Measurements from ENCODE around the gene GPC4.

Gene GPC4

GRCh38 chrX:133302775-133303445 is 112.4 kb downstream of the GPC4 start:
- Mint-ChIP-seq H3K27ac (no peak overlapping the region), H3K27me3 (ENCODE audit: low read depth, poor library complexity) (peaks cover 4% of the 10 kb centered on the region), H3K4me3 (no peak overlapping the region), H3K9me3 (no peaks in the 10 kb centered on the region), H3K36me3 (ENCODE audit: low read depth) (peaks cover 38% of the 10 kb centered on the region), H3K4me1 (peaks cover 31% of the 10 kb centered on the region)
- TF ChIP-seq, protein P1, sequence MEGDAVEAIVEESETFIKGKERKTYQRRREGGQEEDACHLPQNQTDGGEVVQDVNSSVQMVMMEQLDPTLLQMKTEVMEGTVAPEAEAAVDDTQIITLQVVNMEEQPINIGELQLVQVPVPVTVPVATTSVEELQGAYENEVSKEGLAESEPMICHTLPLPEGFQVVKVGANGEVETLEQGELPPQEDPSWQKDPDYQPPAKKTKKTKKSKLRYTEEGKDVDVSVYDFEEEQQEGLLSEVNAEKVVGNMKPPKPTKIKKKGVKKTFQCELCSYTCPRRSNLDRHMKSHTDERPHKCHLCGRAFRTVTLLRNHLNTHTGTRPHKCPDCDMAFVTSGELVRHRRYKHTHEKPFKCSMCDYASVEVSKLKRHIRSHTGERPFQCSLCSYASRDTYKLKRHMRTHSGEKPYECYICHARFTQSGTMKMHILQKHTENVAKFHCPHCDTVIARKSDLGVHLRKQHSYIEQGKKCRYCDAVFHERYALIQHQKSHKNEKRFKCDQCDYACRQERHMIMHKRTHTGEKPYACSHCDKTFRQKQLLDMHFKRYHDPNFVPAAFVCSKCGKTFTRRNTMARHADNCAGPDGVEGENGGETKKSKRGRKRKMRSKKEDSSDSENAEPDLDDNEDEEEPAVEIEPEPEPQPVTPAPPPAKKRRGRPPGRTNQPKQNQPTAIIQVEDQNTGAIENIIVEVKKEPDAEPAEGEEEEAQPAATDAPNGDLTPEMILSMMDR (IDR thresholded peaks at IDR 0.05) = no peak
- DNase-seq = no peak

DNA sequence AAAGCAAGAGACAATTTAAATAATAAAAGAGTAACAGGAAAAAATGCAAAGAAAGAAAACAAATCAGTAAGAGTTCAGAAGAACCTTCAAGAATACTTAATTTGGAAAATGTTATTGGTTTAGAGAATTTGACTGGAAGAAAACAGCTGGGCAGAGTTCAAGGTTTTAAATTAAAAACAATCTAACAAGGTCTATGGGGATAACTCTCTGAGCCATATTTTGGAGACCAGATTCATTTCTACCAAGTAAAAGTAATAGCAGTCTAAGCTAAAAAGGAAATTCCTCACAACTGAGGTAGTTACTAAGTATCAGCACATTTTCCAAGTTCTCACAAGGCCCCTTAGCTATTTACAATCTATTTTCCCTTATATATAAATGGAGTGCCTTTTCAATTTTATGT is 114.7 kb downstream of the GPC4 start:
- no peak for DNase-seq
- Mint-ChIP-seq H3K4me1 (peaks cover 41% of the 10 kb centered on the region), H3K36me3 (ENCODE audit: low read depth) (peaks cover 38% of the 10 kb centered on the region), H3K4me3 (no peak overlapping the region), H3K27ac (no peak overlapping the region), H3K27me3 (ENCODE audit: low read depth, poor library complexity) (peaks cover 4% of the 10 kb centered on the region), H3K9me3 (no peaks in the 10 kb centered on the region)
- TF ChIP-seq, protein P1 (IDR thresholded peaks at IDR 0.05) = no peak

DNA sequence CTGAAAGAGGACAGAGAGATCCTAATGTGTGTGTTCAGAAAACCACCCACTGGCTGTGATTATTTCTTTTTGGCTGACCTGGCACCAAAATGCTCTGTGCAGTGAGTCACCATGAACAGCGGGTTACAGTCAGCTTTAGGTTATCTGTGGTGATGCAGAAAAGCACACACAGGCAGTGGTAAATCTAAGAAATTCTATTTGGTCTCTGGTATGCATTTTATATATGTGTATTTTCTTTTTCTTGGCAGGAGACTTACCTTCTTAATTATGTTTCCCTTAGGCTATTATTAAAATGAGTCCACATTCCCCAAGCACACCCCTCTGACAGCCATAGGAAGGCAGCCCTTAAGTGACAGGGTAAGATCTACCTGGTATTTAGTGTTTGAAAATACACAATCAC is 118.0 kb downstream of the GPC4 start:
- Mint-ChIP-seq H3K27me3 (ENCODE audit: low read depth, poor library complexity) (no peaks in the 10 kb centered on the region), H3K9me3 (no peaks in the 10 kb centered on the region), H3K4me3 (no peak overlapping the region), H3K4me1 (peaks cover 43% of the 10 kb centered on the region), H3K36me3 (ENCODE audit: low read depth) (peaks cover 11% of the 10 kb centered on the region), H3K27ac (no peak overlapping the region)
- no peak for DNase-seq
- TF ChIP-seq, protein P1 (IDR thresholded peaks at IDR 0.05) = no peak

DNA sequence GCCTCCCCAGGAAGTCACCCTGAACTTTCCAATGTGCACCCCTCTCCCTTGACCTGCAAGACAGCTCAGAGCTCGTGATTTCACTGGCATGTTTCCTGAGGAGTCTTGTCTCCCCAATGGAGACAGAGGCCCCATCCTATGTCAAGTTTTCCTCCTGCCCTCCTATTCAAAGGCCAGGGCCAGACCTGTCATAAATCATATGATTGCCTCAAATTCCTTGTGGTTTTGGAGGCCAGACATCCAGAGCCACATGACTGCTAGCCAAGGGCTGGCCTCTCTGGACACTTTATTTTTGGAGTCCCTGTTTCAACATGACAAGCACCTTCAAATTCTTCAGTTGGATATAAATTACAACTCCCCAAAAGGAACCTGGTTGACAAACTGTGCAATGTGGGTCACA is 121.2 kb downstream of the GPC4 start:
- Mint-ChIP-seq H3K27ac (peak overlapping the region; percentile 94), H3K36me3 (ENCODE audit: low read depth) (peaks cover 6% of the 10 kb centered on the region), H3K27me3 (ENCODE audit: low read depth, poor library complexity) (no peaks in the 10 kb centered on the region), H3K4me3 (no peak overlapping the region), H3K9me3 (no peaks in the 10 kb centered on the region), H3K4me1 (peaks cover 21% of the 10 kb centered on the region)
- TF ChIP-seq, protein P1 (IDR thresholded peaks at IDR 0.05) = no peak
- no peak for DNase-seq

DNA sequence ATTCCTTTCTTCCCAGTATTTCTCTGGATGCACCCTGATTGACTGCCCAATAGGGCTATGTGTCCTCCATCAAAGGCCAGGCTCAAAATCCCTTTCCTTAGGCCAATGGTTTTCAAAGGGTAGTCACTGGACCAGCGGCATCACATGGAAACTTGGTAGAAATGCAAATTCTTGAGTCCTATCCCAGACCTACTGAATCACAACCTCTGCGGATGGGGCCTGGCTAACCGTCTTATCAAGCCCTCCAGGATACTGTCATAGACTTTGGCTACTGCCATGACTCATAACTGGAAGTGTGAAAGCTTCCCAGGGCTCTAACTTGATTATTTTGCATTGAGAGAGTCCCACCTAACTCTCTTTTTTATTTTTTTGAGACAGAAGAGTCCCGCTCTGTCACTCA is 125.2 kb downstream of the GPC4 start:
- TF ChIP-seq, protein P1 (IDR thresholded peaks at IDR 0.05) = no peak
- H3K27me3 Mint-ChIP-seq (ENCODE audit: low read depth, poor library complexity) = peaks cover 4% of the 10 kb centered on the region
- no peaks in the 10 kb centered on the region for H3K9me3 Mint-ChIP-seq
- DNase-seq = no peak
- no peaks in the 10 kb centered on the region for H3K36me3 Mint-ChIP-seq (ENCODE audit: low read depth)
- H3K4me3 Mint-ChIP-seq = no peak overlapping the region
- no peak overlapping the region for H3K27ac Mint-ChIP-seq
- peaks cover 8% of the 10 kb centered on the region for H3K4me1 Mint-ChIP-seq

GRCh38 chrX:133287860-133288259 is 127.4 kb downstream of the GPC4 start:
- Mint-ChIP-seq H3K36me3 (ENCODE audit: low read depth) (no peaks in the 10 kb centered on the region), H3K27ac (no peak overlapping the region), H3K27me3 (ENCODE audit: low read depth, poor library complexity) (peaks cover 4% of the 10 kb centered on the region), H3K9me3 (peaks cover 3% of the 10 kb centered on the region), H3K4me3 (no peak overlapping the region), H3K4me1 (no peaks in the 10 kb centered on the region)
- no peak for DNase-seq
- TF ChIP-seq, protein P1 (IDR thresholded peaks at IDR 0.05) = no peak
